Cerebellar cortex (tissue), 1 donor: Measurements from ENCODE around the gene PAX7.
"Not testable (repeated sequence)": the region's sequence is repeated elsewhere in the genome, so short reads cannot be mapped to it uniquely, and the experiment has no call there.

Experiments used
- DNase-seq: peaks from one replicate; pipeline ENCODE4 v3.0.0-alpha.2; 2015; ENCODE audit warnings: low spot score

PAX7 gene

GRCh38 chr1:18730321-18730720 is 99.7 kb downstream of the PAX7 start:
- no peak for DNase-seq

- DNase-seq: no peak
These were observed 100.5 kb downstream of the PAX7 start for GRCh38 chr1:18731148-18731547.

- no peak for DNase-seq
These were observed 101.1 kb downstream of the PAX7 start for GRCh38 chr1:18731591-18732235.

- no peak for DNase-seq
These were observed 102.0 kb downstream of the PAX7 start for GRCh38 chr1:18732686-18733085.

GRCh38 chr1:18734001-18734400 is 103.4 kb downstream of the PAX7 start:
- DNase-seq: no peak

- no peak for DNase-seq
These were observed 104.0 kb downstream of the PAX7 start for GRCh38 chr1:18734461-18735223.

GRCh38 chr1:18735224-18735997 is 104.8 kb downstream of the PAX7 start:
- no peak for DNase-seq

GRCh38 chr1:18736958-18737357 is 106.3 kb downstream of the PAX7 start:
- no peak for DNase-seq

GRCh38 chr1:18738126-18738525 is 107.5 kb downstream of the PAX7 start:
- no peak for DNase-seq

GRCh38 chr1:18738617-18739016 is 108.0 kb downstream of the PAX7 start:
- DNase-seq: no peak

- no peak for DNase-seq
These were observed 108.8 kb downstream of the PAX7 start for GRCh38 chr1:18739408-18739807.

GRCh38 chr1:18739897-18740296 is 109.3 kb downstream of the PAX7 start:
- DNase-seq: no peak

- DNase-seq: no peak
These were observed 110.0 kb downstream of the PAX7 start for GRCh38 chr1:18740617-18741016.

- DNase-seq: no peak
These were observed 112.6 kb downstream of the PAX7 start for GRCh38 chr1:18743233-18743632.

GRCh38 chr1:18744381-18744780 is 113.7 kb downstream of the PAX7 start:
- DNase-seq: not testable (repeated sequence)

GRCh38 chr1:18746981-18747380 is 116.3 kb downstream of the PAX7 start:
- DNase-seq: no peak

- DNase-seq: no peak
These were observed 117.0 kb downstream of the PAX7 start for GRCh38 chr1:18747671-18748070.

GRCh38 chr1:18748435-18748834 is 117.8 kb downstream of the PAX7 start:
- no peak for DNase-seq

GRCh38 chr1:18749569-18749968 is 118.9 kb downstream of the PAX7 start:
- no peak for DNase-seq

- no peak for DNase-seq
These were observed 120.0 kb downstream of the PAX7 start for GRCh38 chr1:18750600-18750999.

GRCh38 chr1:18751425-18751824 is 120.8 kb downstream of the PAX7 start:
- DNase-seq: no peak

- no peak for DNase-seq
These were observed 121.8 kb downstream of the PAX7 start for GRCh38 chr1:18752409-18752808.

GRCh38 chr1:18760156-18760555 is 129.5 kb downstream of the PAX7 start:
- no peak for DNase-seq
